PC-3 (cell line): ENCODE data around the gene HMGXB4. TPM values are rescaled to one million over a fixed set of nuclear protein-coding genes. Genes with fewer than 3 reads are reported as not detected.

Experiments used
- ATAC-seq: fragments of 200-7000 bp; cut with Tn5 transposase; 2 replicates; pipeline ENCODE4 v1.9.1; 2020; ENCODE audit warnings: mild to moderate bottlenecking, moderate library complexity
- BruUV-seq: library from RNA; stranded (reverse); fragments of 400-500 nt; replicated peaks from 2 replicates; lab custom pipeline; 2021; lab: Mats Ljungman, UMichigan
- CTCF ChIA-PET: fragments of 300-600 bp; sonication (Branson Sonifier 250); formaldehyde crosslinking; loops from one replicate; lab custom pipeline; 2022; ENCODE audit warnings: antibody characterized with exemption; lab: Charles Lee
- POLR2A ChIA-PET: fragments of 300-600 bp; sonication (Branson Sonifier 250); formaldehyde crosslinking; loops from one replicate; lab custom pipeline; 2022; ENCODE audit warnings: antibody characterized with exemption; ENCODE audit not compliant: unreplicated experiment; lab: Charles Lee
- DNase-seq: peaks from one replicate; pipeline ENCODE4 v3.0.0-alpha.2; 2015
- H2AFZ ChIP-seq: fragments of 300-600 bp; sonication (generic); 2 replicates; pipeline ENCODE4 v1.6.0; 2016; ENCODE audit warnings: antibody characterized with exemption, low read length
- H3F3A ChIP-seq: fragments of 300-600 bp; sonication (generic); one replicate; pipeline ENCODE4 v1.6.0; 2017; ENCODE audit warnings: antibody characterized with exemption, low read length, control low read depth, mild to moderate bottlenecking; ENCODE audit not compliant: unreplicated experiment
- H3K27ac ChIP-seq: fragments of 300-600 bp; sonication (generic); 2 replicates; pipeline ENCODE4 v1.5.1; 2016; ENCODE audit warnings: mild to moderate bottlenecking, low read length
- H3K27me3 ChIP-seq: fragments of 300-600 bp; sonication (generic); 2 replicates; pipeline ENCODE4 v1.6.1; 2016; ENCODE audit warnings: low read length, mixed read lengths
- H3K36me3 ChIP-seq: fragments of 300-600 bp; sonication (generic); 2 replicates; pipeline ENCODE4 v1.6.1; 2016; ENCODE audit warnings: low read depth, mixed run types, low read length, mixed read lengths
- H3K4me1 ChIP-seq: fragments of 300-600 bp; sonication (generic); 2 replicates; pipeline ENCODE4 v1.5.1; 2016; ENCODE audit warnings: low read length; ENCODE audit not compliant: insufficient read depth
- H3K4me2 ChIP-seq: fragments of 300-600 bp; sonication (generic); 2 replicates; pipeline ENCODE4 v1.6.0; 2016; ENCODE audit warnings: low read length
- H3K4me3 ChIP-seq: fragments of 300-600 bp; sonication (generic); 2 replicates; pipeline ENCODE4 v1.5.1; 2016; ENCODE audit warnings: mild to moderate bottlenecking, low read length, mixed read lengths
- H3K79me2 ChIP-seq: fragments of 300-600 bp; sonication (generic); 2 replicates; pipeline ENCODE4 v1.6.1; 2017; ENCODE audit warnings: low read length, mixed read lengths
- H3K9ac ChIP-seq: fragments of 300-600 bp; sonication (generic); 2 replicates; pipeline ENCODE4 v1.6.0; 2016; ENCODE audit warnings: mild to moderate bottlenecking, low read length
- H3K9me2 ChIP-seq: fragments of 300-600 bp; sonication (generic); replicated peaks from 2 replicates; pipeline ENCODE4 v1.6.1; 2016; ENCODE audit warnings: mixed run types, low read length, mixed read lengths
- H3K9me3 ChIP-seq: fragments of 300-600 bp; sonication (generic); 2 replicates; pipeline ENCODE4 v1.6.1; 2016; ENCODE audit warnings: low read length, mixed read lengths
- H4K20me1 ChIP-seq: fragments of 300-600 bp; sonication (generic); 2 replicates; pipeline ENCODE4 v1.6.1; 2016; ENCODE audit warnings: low read length, mixed read lengths
- EZH2 ChIP-seq: fragments of 300-600 bp; sonication (generic); IDR thresholded peaks from one replicate; pipeline ENCODE4 v1.6.1; 2017; ENCODE audit warnings: antibody characterized with exemption, mild to moderate bottlenecking, low read length; ENCODE audit not compliant: unreplicated experiment
- EZH2phosphoT487 ChIP-seq: fragments of 300-600 bp; sonication (generic); IDR thresholded peaks from 2 replicates; pipeline ENCODE4 v1.6.1; 2018; ENCODE audit warnings: mild to moderate bottlenecking, antibody characterized with exemption, low read length, borderline replicate concordance
- intact Hi-C: fragments of 100-400 bp; cut with micrococcal nuclease; formaldehyde crosslinking; loops from 2 replicates; pipeline ENCODE4 v1.9.0; 2023
- total RNA-seq: library from RNA; depleted of rRNA; stranded (reverse); fragments of >200 nt; gene quantifications from 2 replicates; pipeline ENCODE4 v1.2.3, GENCODE V29; 2014
- TF ChIP-seq, protein P1 (sequence below): fragments of 300-600 bp; sonication (generic); conservative IDR thresholded peaks from 2 replicates; pipeline ENCODE4 v1.5.1; 2017; ENCODE audit warnings: antibody characterized with exemption, low read depth, mild to moderate bottlenecking, low read length

Gene HMGXB4
- total RNA-seq, 1 experiment from 2014 or later, result 12.9 TPM

DNA sequence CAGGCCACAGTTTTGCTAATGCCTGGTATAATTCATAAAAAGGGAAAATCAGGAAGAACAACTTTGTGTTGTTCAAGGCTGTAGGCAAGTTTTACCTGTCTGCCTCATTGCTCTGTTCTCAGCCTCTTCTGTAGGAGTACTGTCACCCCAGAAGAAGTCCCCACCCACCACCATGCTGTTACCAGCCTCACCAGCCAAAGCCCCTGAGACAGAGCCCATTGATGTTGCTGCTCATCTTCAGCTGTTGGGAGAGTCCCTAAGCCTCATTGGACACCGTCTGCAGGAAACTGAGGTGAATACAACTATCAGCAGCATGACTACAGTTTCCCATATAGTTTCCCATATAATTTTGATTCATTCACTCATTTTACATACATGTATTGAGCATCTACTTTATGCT lies 30.8 kb downstream of the HMGXB4 start:
- intact Hi-C loops, result no loop called here
- TF ChIP-seq EZH2 (no peak), EZH2phosphoT487 (no peak)
- TF ChIP-seq, protein P1, sequence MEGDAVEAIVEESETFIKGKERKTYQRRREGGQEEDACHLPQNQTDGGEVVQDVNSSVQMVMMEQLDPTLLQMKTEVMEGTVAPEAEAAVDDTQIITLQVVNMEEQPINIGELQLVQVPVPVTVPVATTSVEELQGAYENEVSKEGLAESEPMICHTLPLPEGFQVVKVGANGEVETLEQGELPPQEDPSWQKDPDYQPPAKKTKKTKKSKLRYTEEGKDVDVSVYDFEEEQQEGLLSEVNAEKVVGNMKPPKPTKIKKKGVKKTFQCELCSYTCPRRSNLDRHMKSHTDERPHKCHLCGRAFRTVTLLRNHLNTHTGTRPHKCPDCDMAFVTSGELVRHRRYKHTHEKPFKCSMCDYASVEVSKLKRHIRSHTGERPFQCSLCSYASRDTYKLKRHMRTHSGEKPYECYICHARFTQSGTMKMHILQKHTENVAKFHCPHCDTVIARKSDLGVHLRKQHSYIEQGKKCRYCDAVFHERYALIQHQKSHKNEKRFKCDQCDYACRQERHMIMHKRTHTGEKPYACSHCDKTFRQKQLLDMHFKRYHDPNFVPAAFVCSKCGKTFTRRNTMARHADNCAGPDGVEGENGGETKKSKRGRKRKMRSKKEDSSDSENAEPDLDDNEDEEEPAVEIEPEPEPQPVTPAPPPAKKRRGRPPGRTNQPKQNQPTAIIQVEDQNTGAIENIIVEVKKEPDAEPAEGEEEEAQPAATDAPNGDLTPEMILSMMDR, result no peak
- Histone ChIP-seq H3F3A (no peaks in the 10 kb centered on the region), H3K4me3 (no peak overlapping the region), H3K9ac (no peak overlapping the region), H3K9me2 (no peaks in the 10 kb centered on the region), H3K9me3 (no peaks in the 10 kb centered on the region), H3K27me3 (no peaks in the 10 kb centered on the region), H3K36me3 (peaks cover 50% of the 10 kb centered on the region), H3K79me2 (no peaks in the 10 kb centered on the region), H3K4me2 (no peak overlapping the region), H3K4me1 (no peaks in the 10 kb centered on the region), H3K27ac (no peak overlapping the region), H2AFZ (no peak overlapping the region), H4K20me1 (no peaks in the 10 kb centered on the region)
- ATAC-seq (no peak), DNase-seq (no peak)
- CTCF ChIA-PET, result no interaction called here
- no TSS peak for BruUV-seq
- POLR2A ChIA-PET, result no interaction called here

DNA sequence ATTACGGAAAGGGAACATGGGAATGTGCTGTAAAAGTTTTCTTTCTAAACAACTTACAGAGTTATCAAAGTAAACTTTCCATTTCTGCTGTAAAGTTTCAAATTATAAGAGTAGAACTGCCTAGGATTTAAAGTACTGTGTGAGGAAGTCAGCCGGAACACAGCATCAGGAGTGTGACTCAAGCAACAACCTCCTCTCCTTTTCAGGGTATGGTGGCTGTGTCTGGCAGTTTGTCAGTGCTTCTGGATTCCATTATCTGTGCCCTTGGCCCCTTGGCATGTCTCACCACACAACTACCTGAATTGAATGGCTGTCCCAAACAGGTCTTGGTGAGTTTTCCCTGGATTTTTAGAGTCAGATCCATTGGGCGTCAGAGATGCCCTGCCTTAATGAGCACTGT lies 35.5 kb downstream of the HMGXB4 start:
- Histone ChIP-seq H3K4me1 (no peaks in the 10 kb centered on the region), H3K79me2 (no peaks in the 10 kb centered on the region), H3F3A (no peaks in the 10 kb centered on the region), H3K4me3 (no peak overlapping the region), H3K9me3 (no peaks in the 10 kb centered on the region), H2AFZ (no peak overlapping the region), H3K27me3 (no peaks in the 10 kb centered on the region), H3K36me3 (peaks cover 31% of the 10 kb centered on the region), H3K27ac (no peak overlapping the region), H3K9ac (no peak overlapping the region), H4K20me1 (no peaks in the 10 kb centered on the region), H3K9me2 (no peaks in the 10 kb centered on the region), H3K4me2 (no peak overlapping the region)
- TF ChIP-seq EZH2, result no peak
- CTCF ChIA-PET, result no interaction called here
- no TSS peak for BruUV-seq
- POLR2A ChIA-PET, result no interaction called here
- no peak for DNase-seq
- no peak for ATAC-seq
- intact Hi-C loops, result no loop called here

DNA sequence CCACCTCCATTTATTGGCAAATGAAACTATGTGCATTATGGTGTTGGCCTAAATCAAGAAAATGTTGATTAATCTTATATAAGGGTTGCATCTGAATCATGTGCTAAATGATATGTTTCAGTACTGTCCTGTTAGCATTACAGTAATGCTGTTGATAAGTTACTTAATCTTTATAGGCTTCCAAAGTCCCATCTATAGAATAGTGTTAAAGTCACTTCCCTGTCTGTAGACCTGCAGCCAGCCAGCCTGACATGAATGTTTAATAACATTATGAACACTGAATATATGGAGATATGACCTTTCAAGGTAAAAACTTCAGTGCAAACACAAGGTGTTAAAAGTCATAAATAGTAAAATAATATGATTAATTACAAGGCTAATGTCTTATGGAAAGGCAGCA lies 38.8 kb downstream of the HMGXB4 start:
- TF ChIP-seq, protein P1, result no peak
- TF ChIP-seq EZH2 (no peak), EZH2phosphoT487 (no peak)
- no peaks in the 10 kb centered on the region for H4K20me1 ChIP-seq
- DNase-seq (no peak), ATAC-seq (no peak)
- no peaks in the 10 kb centered on the region for H3K79me2 ChIP-seq
- H3F3A ChIP-seq, result no peaks in the 10 kb centered on the region
- no peaks in the 10 kb centered on the region for H3K27me3 ChIP-seq
- no peak overlapping the region for H3K9ac ChIP-seq
- H3K9me2 ChIP-seq, result no peaks in the 10 kb centered on the region
- POLR2A ChIA-PET, result no interaction called here
- intact Hi-C loops, result no loop called here
- H3K36me3 ChIP-seq, result peaks cover 22% of the 10 kb centered on the region
- H3K4me3 ChIP-seq, result no peak overlapping the region
- no peaks in the 10 kb centered on the region for H3K9me3 ChIP-seq
- no peak overlapping the region for H3K27ac ChIP-seq
- H3K4me2 ChIP-seq, result no peak overlapping the region
- H3K4me1 ChIP-seq, result peaks cover 3% of the 10 kb centered on the region; the same call in 1 of the 2 replicates
- CTCF ChIA-PET, result no interaction called here
- BruUV-seq, result no TSS peak
- no peak overlapping the region for H2AFZ ChIP-seq
